HG02678 (cell line): ENCODE data around the gene MAL.

Source experiments
- ATAC-seq: cut with Tn5 transposase; IDR thresholded peaks from one replicate; pipeline ENCODE4 v1.9.1; 2021; ENCODE audit warnings: mild to moderate bottlenecking, moderate library complexity; ENCODE audit not compliant: unreplicated experiment

Gene MAL

GRCh38 chr2:95047629-95048510 is 22.4 kb downstream of the MAL start:
- ATAC-seq, result no peak

GRCh38 chr2:95048825-95049682 is 23.5 kb downstream of the MAL start:
- no peak for ATAC-seq

- no peak for ATAC-seq
These were observed 24.1 kb downstream of the MAL start for GRCh38 chr2:95049683-95049955.

- ATAC-seq, result no peak
These were observed 24.5 kb downstream of the MAL start for GRCh38 chr2:95049961-95050360.

- ATAC-seq, result no peak
These were observed 25.1 kb downstream of the MAL start for GRCh38 chr2:95050385-95051300.

- ATAC-seq, result no peak
These were observed 26.1 kb downstream of the MAL start for GRCh38 chr2:95051626-95052025.

- no peak for ATAC-seq
These were observed 26.8 kb downstream of the MAL start for GRCh38 chr2:95052307-95052706.

- ATAC-seq, result no peak
These were observed 27.4 kb downstream of the MAL start for GRCh38 chr2:95052804-95053479.

GRCh38 chr2:95053543-95053942 is 28.0 kb downstream of the MAL start:
- ATAC-seq, result no peak

- ATAC-seq, result no peak
These were observed 28.5 kb downstream of the MAL start for GRCh38 chr2:95054016-95054415.

- no peak for ATAC-seq
These were observed 29.8 kb downstream of the MAL start for GRCh38 chr2:95055262-95055661.

GRCh38 chr2:95056044-95056443 is 30.5 kb downstream of the MAL start:
- no peak for ATAC-seq

- no peak for ATAC-seq
These were observed 31.3 kb downstream of the MAL start for GRCh38 chr2:95056461-95057459.

- no peak for ATAC-seq
These were observed 32.2 kb downstream of the MAL start for GRCh38 chr2:95057535-95058370.

GRCh38 chr2:95058466-95058988 is 33.0 kb downstream of the MAL start:
- no peak for ATAC-seq

- no peak for ATAC-seq
These were observed 33.6 kb downstream of the MAL start for GRCh38 chr2:95058989-95059641.

- ATAC-seq, result no peak
These were observed 34.3 kb downstream of the MAL start for GRCh38 chr2:95059656-95060370.
